Activated B cell treated with CpG ODN at 0.5 μM for 24 hours (primary cell): ENCODE data around the gene ANKRD28. TPM values are rescaled to one million over a fixed set of nuclear protein-coding genes. Genes with fewer than 3 reads are reported as not detected.

Experiments used
- total RNA-seq: library from RNA; stranded (reverse); gene quantifications from 2 replicates; pipeline ENCODE4 v1.2.3, GENCODE V29; 2022

Gene ANKRD28
- total RNA-seq, 1 donor from 2014 or later = 29.9 TPM

Other genes starting within 250 kb of the ANKRD28 start
- 24.7 and 28.4 TPM in 2 replicates for gene HACL1, start 196.4 kb downstream of the ANKRD28 start, total RNA-seq
- gene BTD, start 196.2 kb downstream of the ANKRD28 start, total RNA-seq = 7.6 and 9.1 TPM in 2 replicates